IPS-NIHi7 (cell line): Measurements from ENCODE around the gene CABP4.
"Not testable (repeated sequence)": the region's sequence is repeated elsewhere in the genome, so short reads cannot be mapped to it uniquely, and the experiment has no call there.

Experiments used
- DNase-seq: peaks from one replicate; pipeline ENCODE4 v3.0.0; 2012; ENCODE audit warnings: mixed read lengths; ENCODE audit errors: extremely low spot score

The CABP4 gene

DNA sequence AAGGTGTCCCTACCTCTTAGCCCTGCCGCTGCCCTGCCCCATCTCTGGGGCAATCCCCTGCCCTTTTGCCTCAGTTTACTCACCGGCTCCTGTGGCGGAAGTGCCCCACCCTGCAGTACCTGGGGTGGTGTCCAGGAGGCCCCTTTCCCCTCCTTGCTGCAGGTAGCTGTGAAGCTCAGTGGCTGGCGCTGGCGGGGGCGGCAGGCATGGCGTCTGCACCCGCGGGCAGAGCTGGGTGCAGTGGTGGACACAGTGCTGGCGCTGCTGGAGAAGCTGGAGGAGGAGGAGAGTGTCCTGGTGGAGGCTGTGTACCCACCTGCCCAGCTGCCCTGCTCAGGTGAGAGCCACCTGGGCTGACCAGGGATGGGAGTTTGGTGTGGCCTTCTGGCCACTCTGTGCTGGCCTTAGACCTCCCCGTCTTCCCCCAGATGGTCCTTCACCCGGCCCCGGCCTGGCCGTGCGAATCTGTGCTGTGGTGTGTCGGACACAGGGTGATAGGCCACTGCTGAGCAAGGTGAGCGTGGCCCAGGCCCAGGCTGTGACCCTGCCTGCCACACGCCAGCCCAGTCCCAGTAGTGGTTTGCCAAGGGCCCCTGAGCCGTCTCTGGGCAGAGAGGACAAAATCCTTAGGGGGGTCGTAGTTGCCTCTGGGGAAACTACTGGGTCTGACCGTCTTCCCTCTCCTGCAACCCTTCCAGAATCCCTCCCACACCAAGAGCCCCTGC, 35.7 kb upstream of the CABP4 start:
- DNase-seq = no peak

DNA sequence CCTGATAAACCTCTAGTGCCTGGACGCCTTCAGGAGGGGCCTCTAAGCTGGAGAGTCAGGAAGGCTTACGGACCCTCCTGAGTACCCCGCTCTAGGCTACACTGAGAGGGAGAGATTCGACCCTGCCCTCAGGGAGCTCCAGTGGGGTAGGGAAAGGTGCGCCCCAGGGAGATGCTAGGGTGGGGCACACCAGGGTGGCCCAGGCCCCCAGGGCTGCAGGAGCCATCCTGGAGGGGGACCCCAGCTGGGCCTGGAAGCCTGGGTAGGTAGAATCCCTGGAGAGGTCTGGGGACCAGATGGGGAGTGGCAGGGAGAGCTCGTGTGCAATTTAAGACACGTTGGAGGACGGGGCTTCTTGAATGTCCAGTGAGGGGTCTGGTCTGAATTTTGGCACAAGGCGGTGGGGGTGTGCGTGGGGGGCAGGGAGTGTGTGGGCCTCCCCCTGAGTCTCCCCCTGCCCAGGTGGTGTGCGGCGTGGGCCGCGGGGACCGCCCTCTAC, 35.0 kb upstream of the CABP4 start:
- no peak for DNase-seq

DNA sequence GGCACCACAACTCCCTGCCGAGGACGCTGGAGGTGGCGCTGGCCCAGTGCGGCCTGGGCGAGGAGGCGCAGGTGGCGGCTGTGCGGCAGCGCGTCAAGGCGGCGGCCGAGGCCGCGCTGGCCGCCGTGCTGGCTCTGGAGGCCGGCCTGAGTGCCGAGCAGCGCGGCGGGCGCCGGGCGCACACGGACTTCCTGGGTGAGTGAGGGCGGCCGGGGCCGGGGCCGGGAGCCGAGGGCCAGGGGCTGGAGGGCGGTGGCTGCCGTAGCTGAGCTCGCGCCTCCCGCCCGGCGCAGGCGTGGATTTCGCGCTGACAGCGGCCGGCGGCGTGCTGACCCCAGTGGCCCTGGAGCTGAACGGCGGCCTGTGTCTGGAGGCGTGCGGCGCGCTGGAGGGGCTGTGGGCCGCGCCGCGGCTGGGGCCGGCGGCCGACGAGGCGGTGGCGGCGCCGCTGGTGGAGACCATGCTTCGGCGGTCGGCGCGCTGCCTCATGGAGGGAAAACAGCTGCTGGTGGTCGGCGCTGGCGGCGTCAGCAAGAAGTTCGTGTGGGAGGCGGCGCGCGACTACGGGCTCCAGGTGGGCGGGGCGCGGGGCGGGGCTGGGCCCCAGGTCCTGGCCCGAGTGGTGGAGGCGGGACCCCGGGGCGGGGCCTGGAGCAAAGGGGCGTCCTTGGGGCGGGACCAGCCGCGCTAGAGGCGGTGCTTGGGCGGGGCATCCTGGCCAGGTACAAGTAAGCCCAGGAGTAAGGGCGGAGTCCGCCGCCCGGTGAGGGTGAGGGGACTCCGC, 34.3 kb upstream of the CABP4 start:
- peak; percentile 98 for DNase-seq

DNA sequence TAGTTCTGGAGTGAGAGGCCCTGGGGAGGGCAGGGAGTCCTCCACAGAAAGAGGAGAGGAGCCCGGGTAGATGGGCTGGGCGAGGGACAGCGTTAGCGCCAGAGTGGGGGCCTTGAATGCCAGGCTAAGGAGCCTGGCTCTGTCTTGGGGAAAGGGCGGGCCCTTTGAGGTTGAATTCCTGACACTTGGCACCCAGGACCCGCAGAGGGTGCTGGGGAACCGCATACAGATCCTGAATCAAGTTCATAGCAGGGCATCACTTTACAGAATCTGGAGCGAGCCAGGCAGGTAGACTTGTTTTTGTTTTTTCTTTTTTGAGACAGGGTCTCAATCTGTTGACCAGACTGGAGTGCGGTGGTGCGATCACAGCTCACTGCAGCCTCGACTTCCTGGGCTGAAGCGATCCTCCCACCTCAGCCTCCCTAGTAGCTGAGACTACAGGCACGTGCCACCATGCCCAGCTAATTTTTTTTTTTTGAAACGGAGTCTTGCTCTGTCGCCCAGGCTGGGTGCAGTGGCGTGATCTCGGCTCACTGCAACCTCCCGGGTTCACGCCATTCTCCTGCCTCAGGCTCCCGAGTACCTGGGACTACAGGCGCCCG, 33.6 kb upstream of the CABP4 start:
- DNase-seq = no peak

DNA sequence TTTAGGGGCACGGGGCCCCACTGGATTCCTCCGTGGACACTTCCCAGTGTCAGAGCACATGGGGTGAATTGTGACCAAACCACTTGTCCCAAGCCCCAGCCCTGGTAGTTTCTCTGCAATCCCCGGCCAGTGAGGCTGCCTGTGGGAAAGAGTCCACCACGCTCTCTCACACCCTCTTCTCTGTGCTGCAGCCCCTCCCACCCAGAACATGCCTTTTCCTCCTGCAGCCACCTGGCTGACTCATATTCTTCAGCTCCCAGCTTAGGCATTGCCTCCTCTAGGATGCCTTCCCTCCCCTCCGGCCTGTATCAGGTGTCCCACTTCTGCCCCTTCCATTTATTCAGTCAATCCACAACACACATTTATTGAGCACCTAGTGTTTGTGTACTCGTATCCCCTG, 32.3 kb upstream of the CABP4 start:
- no peak for DNase-seq

DNA sequence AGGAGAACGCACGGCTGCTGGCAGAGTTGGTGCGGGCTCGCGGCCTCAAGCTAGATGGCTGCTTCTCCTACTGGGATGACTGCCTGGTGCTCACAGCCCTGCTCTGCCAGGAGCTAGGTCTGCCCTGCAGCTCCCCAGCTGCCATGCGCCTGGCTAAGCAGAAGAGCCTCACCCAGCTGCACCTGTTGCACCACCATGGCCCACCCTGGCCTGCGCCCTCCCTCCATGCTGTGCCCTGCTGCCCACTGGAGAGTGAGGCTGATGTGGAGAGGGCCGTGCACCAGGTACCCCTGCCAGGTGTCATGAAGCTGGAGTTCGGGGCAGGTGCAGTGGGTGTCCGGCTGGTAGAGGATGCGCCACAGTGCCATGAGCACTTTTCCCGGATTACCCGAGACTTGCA, 31.7 kb upstream of the CABP4 start:
- DNase-seq = no peak

DNA sequence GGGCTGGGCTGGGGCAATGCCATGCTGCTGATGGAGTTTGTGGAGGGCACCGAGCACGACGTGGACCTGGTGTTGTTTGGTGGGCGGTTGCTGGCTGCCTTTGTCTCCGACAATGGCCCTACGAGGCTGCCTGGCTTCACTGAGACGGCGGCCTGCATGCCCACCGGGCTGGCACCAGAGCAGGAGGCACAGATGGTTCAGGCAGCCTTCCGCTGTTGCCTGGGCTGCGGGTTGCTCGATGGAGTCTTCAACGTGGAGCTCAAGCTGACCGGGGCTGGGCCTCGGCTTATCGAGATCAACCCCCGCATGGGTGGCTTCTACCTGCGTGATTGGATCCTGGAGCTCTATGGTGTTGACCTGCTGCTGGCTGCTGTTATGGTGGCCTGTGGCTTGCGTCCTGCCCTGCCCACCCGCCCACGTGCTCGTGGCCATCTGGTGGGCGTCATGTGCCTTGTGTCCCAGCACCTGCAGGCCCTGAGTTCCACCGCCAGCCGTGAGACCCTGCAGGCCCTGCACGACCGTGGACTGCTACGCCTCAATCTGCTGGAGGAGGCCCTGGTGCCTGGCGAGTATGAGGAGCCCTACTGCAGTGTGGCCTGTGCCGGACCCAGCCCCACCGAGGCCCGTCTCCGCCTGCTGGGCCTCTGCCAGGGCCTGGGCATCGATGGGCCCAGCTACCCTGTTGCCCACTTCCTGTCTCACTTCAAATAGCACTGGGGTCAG, 31.1 kb upstream of the CABP4 start:
- DNase-seq = no peak

DNA sequence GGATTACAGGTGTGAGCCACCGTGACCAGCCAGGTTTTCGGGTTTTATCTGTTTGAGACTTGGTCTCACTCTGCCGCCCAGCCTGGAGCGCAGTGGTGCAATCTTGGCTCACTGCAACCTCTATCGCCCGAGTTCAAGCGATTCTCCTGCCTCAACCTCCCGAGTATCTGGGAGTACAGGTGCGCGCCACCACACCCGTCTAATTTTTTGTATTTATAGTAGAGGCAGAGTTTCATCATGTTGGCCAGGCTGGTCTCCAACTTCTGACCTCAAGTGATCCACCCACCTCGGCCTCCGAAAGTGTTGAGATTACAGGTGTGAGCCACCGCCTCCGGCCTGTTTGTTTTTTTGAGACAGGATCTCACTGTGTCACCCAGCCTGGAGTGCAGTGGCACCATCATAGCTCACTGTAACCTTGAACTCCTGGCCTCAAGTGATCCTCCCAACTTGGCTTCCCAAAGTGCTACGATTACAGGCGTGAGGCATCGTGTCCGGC, 27.7 kb upstream of the CABP4 start:
- not testable (repeated sequence) for DNase-seq

DNA sequence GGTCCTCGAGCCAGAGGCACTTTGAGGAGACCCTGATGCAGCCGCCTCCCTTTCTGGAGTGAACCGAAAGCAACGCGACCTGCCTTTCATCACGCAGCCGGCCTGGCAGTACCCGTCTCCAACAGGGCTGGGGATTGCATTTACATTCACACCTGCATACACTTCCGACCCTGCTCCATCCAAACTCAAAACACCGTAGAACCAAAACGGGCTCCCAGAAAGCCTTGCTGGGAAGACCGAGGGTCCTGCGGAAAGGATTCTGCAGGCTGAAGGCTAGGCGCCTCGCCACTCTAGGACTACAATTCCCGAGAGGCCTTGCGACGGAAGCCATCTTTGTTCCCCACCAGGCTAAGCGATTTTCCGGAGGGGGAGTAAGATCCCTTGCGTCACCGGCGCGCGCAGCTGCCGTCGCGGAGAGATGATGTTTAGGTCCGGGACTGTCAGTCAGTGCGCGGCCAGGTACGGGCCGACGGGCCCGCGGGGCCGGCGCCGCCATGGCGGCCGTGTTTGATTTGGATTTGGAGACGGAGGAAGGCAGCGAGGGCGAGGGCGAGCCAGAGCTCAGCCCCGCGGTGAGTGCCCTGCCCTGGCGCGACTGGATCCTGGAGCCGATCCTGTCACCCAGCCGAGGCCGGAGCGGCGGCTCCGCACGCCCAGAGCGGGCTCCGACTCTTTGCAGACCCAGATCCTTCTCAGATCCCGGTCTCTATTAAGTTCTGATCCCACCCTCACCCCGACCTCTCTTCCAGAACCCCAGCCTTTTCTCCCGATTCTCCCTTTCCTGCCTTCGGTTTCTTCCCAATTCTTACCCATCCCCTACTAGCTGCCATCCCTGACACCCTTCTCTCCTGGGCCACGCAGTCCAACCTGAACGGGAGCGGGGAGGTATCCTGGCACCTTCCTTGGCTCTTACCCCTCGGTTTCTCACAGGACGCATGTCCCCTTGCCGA, 26.8 kb upstream of the CABP4 start, which contains the start of gene RPS6KB2:
Gene RPS6KB2, plus strand, starts transcription at position 443 of the 950 bp plus-strand sequence. Its CDS starts 52 bp downstream, at position 495.
- DNase-seq = peak; percentile 98

DNA sequence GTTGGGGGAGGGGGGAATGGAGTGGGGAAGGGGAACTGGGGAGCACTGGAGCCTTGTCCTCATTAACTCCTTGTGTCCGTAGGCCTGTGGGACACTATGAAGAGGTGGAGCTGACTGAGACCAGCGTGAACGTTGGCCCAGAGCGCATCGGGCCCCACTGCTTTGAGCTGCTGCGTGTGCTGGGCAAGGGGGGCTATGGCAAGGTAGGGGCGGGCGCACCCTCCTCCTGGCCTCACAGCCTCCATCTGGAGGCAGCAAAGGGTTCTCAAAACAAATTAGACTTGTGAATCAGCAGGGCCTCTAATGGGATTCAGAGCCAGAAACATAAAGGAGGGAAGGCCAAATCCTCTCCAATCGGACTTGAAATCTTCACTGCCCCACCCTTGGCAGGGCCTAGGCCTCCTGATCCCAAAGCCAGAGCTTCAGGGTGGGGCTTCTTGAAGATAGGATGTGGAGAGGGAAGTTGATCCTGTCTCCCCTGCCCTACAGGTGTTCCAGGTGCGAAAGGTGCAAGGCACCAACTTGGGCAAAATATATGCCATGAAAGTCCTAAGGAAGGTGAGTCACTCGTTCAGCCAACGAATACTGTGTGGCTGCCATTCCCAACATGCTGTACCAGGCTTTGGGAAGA, 26.0 kb upstream of the CABP4 start:
- DNase-seq = no peak

DNA sequence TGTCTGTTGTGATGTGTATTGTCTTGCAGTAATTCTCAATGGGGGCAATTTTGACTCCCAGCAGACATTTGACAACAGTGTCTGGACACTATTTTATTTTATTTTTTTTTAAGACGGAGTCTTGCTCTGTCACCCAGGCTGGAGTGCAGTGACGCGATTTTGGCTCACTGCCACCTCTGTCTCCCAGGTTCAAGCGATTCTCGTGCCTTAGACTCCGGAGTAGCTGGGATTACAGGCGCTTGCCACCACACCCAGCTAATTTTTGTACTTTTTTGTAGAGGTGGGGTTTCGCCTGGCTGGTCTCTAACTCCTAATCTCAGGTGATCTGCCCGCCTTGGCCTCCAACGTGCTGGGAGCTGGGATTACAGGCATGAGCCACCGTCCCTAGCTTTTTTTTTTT, 25.4 kb upstream of the CABP4 start:
- no peak for DNase-seq

DNA sequence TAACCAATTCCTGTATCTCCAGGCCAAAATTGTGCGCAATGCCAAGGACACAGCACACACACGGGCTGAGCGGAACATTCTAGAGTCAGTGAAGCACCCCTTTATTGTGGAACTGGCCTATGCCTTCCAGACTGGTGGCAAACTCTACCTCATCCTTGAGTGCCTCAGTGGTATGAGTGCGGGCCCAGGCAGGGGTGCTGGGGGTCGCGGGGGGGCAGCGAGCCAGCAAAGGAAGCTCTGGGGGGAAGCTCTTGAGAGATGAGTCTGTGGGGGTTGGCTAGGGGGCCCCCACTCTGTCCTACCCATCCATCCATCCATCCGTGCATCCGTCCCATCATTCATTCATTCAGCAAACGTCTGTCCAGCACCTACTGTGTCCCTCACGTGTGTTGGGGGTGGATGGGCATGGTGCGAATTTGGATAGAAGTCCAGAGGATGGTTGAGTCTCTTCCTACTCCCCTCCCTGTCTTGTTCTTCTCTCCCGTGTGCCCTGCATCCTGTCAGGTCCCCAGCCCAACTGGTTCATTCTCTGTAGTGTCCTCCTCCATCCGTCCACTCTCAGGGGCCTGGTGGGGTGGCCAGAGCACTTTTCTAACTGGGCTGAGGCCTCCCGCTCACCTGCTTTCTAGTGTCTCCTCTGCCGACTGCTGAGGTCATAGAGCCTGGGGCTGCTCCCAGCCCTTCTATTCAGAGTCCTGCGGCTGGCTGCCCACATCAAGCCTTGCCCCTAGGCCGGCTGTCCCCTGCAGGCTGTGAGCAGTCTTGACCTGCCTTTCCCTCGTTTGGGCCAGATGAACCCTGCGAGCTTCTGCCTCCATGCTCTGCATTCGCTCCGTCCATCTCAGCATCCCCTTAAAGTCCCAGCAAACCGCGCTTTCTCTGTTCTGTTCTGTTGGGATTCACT, 23.6 kb upstream of the CABP4 start:
- DNase-seq = no peak

DNA sequence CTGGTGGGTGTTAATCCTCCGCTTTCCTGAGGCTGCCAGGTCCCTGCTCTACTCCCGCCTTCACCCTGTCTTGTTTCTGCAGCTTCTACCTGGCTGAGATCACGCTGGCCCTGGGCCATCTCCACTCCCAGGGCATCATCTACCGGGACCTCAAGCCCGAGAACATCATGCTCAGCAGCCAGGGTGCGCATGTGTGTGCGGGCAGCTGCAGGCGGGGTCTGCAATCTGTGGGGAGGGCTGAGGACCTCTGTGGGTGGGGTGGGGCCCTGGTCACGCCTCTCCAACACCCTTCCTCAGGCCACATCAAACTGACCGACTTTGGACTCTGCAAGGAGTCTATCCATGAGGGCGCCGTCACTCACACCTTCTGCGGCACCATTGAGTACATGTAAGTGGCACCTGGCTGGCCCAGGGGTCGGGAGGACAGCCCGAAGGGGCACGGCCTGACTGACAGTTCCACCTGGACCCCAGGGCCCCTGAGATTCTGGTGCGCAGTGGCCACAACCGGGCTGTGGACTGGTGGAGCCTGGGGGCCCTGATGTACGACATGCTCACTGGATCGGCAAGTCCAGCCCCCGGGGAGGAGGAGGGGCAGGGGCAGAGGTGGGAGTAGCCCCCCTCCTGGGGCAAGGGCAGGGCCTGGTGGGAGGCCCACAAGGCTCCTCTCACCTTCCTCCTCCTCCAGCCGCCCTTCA, 22.4 kb upstream of the CABP4 start:
- no peak for DNase-seq

DNA sequence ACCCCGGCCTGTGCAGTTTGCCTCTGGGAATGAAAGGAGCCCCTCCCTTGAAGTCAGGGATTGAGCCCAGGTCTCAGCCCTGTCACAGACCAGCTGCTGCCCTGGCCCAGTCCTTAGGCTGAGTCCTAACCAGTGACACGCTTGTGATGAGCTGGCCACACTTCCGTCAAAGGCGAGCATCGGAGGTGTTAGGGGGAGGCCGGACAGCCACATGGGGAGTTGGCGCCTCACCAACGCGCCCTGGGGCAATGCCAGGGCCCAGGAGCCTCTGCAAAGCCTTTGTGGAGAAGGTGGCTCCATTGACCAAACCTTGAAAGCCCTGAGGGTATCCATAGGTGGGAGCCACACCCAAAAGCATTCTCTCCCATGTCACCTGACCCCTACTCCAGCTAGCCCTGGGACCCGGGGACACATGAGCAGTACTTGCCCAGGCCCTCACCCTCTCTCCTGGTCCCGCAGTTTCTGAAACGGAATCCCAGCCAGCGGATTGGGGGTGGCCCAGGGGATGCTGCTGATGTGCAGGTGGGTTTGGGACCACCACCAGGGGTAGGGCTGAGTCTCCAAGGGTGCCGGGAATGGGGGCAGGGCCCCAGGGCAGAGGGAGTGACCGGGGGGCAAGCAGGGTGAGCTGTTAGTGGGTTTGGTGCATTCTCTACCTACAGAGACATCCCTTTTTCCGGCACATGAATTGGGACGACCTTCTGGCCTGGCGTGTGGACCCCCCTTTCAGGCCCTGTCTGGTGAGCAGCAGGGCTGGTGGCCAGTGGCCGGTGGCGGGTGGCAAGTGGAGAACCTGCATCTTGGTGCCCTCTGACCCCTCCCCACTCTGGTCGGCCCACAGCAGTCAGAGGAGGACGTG, 21.4 kb upstream of the CABP4 start:
- no peak for DNase-seq

DNA sequence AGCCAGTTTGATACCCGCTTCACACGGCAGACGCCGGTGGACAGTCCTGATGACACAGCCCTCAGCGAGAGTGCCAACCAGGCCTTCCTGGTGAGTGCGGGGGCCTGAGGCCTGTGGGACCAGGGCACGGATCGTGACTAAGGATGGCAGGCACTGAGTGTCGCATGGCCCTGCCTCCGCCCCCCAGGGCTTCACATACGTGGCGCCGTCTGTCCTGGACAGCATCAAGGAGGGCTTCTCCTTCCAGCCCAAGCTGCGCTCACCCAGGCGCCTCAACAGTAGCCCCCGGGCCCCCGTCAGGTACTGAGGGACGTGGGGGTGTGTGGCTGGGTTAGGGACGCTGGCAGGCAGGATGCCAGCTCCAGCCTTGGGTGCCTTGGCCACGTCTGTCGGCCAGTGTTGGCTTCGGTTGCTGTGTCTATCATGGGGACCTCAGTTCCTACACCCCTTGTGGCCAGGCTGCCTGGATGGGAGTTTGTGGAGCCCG, 20.7 kb upstream of the CABP4 start:
- DNase-seq = no peak

DNA sequence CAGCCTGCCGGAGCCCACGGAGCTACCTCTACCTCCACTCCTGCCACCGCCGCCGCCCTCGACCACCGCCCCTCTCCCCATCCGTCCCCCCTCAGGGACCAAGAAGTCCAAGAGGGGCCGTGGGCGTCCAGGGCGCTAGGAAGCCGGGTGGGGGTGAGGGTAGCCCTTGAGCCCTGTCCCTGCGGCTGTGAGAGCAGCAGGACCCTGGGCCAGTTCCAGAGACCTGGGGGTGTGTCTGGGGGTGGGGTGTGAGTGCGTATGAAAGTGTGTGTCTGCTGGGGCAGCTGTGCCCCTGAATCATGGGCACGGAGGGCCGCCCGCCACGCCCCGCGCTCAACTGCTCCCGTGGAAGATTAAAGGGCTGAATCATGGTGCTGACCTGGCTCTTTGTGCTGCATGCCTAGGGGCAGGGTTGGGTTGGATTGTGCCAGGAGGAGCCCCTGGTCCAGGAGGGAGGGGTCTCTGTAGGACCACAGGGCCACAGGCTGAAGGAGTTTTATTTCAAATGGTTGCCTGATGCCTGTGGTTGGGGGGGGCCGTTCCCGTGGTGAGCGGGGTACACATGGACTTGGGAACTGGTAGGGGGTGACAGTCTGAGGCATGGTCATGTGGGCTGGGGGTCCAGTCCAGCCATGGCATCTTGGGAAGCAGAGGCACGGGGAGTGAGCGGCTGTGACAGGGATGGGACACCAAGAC, 20.0 kb upstream of the CABP4 start:
- no peak for DNase-seq
